ENCODE results near the gene OSBPL1A. TPM values are rescaled to one million over a fixed set of nuclear protein-coding genes. Genes with fewer than 3 reads are reported as not detected.

OSBPL1A gene
- polyA plus RNA-seq, 1 of the 3 experiments (the other 2 are of a cell fraction), result 21.3 TPM

DNA sequence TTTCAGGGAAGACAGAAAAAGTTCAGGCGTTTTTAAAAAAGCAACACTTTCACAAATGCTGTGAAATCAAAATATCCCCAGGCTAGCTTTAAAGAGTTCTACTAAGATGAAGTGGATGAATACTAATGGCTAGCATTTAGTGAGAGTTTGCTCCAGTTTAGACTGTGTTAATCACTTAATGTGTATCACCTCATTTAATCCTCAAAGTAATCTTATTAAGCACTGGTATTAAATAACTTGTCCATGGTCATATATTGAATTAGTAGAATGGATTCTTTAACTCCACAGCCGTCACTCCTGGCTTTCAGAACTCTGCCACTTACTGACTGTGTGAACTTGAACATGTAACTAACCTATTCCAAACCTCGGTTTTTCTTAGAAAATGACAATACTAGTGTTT is 192.7 kb downstream of the OSBPL1A start:
- no peaks in the 10 kb centered on the region for H3K36me3 ChIP-seq (replicated peaks in 1 of 2; ENCODE audit: control insufficient read depth in 1 of 2, insufficient read depth in 2 of 2, low read length in 1 of 2)
- H3K9me2 ChIP-seq, result no peaks in the 10 kb centered on the region
- ChIA-PET POLR2A (no interaction called here), CTCF (interaction anchor here (1.7 kb wide), 1 partner anchor 28 kb away, joined by 9 read pairs; no protein-coding TSS in a partner anchor)
- peaks cover 3% of the 10 kb centered on the region for H3F3A ChIP-seq (replicated peaks; ENCODE audit: insufficient read depth)
- H3K4me3 ChIP-seq (ENCODE audit: low read depth in 2 of 2, low read length in 1 of 2), result no peak overlapping the region
- H3K4me2 ChIP-seq, result no peak overlapping the region
- no peak overlapping the region for H3K9ac ChIP-seq
- DNase-seq, result no peak
- no peaks in the 10 kb centered on the region for H3K4me1 ChIP-seq (ENCODE audit: control insufficient read depth in 1 of 2, insufficient read depth in 2 of 2, low read depth in 1 of 2, low read length in 1 of 2)
- H3K27me3 ChIP-seq (ENCODE audit: insufficient read depth), result no peaks in the 10 kb centered on the region
- WGBS (ENCODE audit: low lambda C conversion rate), result 92% methylated on average over 3 of the region's 3 CpGs
- no peaks in the 10 kb centered on the region for H3K79me2 ChIP-seq (ENCODE audit: insufficient read depth)
- no peak overlapping the region for H3K27ac ChIP-seq (ENCODE audit: low read depth in 2 of 2, low read length in 1 of 2)
- no peak overlapping the region for H2AFZ ChIP-seq (ENCODE audit: low read depth)
- no peak for TF ChIP-seq RAD21 (IDR thresholded peaks at IDR 0.05; ENCODE audit: low read length)
- TF ChIP-seq IRF3 (IDR thresholded peaks at IDR 0.05; ENCODE audit: low read depth, low read length), result no peak
- TF ChIP-seq SIN3A (IDR thresholded peaks at IDR 0.05; ENCODE audit: borderline replicate concordance, low read depth, low read length), result no peak
- TF ChIP-seq EP300 (IDR thresholded peaks at IDR 0.05; ENCODE audit: borderline replicate concordance in 1 of 2, low read depth in 1 of 2, low read length in 1 of 2), result no peak
- no peak for TF ChIP-seq RXRA (IDR thresholded peaks at IDR 0.05; ENCODE audit: borderline replicate concordance, low read depth)
- TF ChIP-seq ELF1 (IDR thresholded peaks at IDR 0.05), result no peak
- no peak for TF ChIP-seq USF1 (IDR thresholded peaks at IDR 0.05; ENCODE audit: borderline replicate concordance, low read depth)
- TF ChIP-seq, protein P1, sequence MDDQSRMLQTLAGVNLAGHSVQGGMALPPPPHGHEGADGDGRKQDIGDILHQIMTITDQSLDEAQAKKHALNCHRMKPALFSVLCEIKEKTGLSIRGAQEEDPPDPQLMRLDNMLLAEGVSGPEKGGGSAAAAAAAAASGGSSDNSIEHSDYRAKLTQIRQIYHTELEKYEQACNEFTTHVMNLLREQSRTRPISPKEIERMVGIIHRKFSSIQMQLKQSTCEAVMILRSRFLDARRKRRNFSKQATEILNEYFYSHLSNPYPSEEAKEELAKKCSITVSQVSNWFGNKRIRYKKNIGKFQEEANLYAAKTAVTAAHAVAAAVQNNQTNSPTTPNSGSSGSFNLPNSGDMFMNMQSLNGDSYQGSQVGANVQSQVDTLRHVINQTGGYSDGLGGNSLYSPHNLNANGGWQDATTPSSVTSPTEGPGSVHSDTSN (IDR thresholded peaks at IDR 0.05), result no peak
- TF ChIP-seq MAX (IDR thresholded peaks at IDR 0.05; ENCODE audit: low read depth), result no peak
- no peak for TF ChIP-seq RFX5 (IDR thresholded peaks at IDR 0.05; ENCODE audit: low read length)
- TF ChIP-seq YY1 (IDR thresholded peaks at IDR 0.05; ENCODE audit: low read depth), result no peak
- no peak for TF ChIP-seq GABPA (IDR thresholded peaks at IDR 0.05; ENCODE audit: low read depth)
- TF ChIP-seq EZH2phosphoT487 (IDR thresholded peaks at IDR 0.05; ENCODE audit: borderline replicate concordance, low read depth), result no peak
- H3K9me3 ChIP-seq, result no peaks in the 10 kb centered on the region
- H4K20me1 ChIP-seq (ENCODE audit: insufficient read depth), result no peaks in the 10 kb centered on the region

All from SK-N-SH (cell line).